ENCODE results near the gene SSR4.

DNA sequence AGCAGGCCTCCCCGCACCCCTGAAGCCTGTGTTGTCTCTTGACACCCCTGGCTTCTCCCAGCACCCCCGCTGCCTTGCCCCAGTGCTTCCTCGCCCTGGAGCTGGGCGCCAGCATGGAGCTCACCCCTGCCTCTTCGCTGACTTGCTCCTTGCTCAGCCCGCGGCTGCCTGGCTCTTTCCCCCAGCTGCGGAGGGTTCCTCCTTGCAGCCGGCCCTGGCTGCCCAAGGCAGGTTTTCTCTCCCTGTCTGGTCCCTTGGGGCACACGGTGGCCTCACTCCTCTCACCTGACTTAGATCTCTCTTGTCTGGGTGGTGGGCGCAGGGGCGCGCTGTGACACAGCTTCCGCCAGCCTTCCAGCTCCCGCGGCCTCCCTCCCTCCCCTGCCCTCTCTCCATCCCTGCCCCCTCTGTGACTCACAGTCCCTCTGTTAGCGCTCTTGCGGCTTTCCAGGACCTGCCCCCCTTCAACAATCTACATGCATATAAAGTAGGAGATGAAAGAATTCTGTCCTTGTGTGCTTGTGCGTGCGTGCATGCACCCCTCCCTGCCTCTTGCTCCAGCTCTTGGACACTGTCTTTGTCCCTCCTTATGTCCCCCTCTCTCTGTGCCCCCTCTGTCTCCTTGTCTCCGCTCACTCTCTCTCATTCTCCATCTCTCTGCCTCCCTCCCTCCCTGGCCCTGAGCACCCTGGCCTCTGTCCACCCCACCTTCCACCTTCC lies 28.2 kb upstream of the SSR4 start:
- TF ChIP-seq CTCF (IDR thresholded peaks at IDR 0.05; ENCODE audit: insufficient read depth, low read length), result no peak
- TF ChIP-seq GABPA (IDR thresholded peaks at IDR 0.05; ENCODE audit: low read depth), result no peak
- no peak for TF ChIP-seq POLR2AphosphoS5 (IDR thresholded peaks at IDR 0.05; ENCODE audit: low read depth)
- TF ChIP-seq, protein P1, sequence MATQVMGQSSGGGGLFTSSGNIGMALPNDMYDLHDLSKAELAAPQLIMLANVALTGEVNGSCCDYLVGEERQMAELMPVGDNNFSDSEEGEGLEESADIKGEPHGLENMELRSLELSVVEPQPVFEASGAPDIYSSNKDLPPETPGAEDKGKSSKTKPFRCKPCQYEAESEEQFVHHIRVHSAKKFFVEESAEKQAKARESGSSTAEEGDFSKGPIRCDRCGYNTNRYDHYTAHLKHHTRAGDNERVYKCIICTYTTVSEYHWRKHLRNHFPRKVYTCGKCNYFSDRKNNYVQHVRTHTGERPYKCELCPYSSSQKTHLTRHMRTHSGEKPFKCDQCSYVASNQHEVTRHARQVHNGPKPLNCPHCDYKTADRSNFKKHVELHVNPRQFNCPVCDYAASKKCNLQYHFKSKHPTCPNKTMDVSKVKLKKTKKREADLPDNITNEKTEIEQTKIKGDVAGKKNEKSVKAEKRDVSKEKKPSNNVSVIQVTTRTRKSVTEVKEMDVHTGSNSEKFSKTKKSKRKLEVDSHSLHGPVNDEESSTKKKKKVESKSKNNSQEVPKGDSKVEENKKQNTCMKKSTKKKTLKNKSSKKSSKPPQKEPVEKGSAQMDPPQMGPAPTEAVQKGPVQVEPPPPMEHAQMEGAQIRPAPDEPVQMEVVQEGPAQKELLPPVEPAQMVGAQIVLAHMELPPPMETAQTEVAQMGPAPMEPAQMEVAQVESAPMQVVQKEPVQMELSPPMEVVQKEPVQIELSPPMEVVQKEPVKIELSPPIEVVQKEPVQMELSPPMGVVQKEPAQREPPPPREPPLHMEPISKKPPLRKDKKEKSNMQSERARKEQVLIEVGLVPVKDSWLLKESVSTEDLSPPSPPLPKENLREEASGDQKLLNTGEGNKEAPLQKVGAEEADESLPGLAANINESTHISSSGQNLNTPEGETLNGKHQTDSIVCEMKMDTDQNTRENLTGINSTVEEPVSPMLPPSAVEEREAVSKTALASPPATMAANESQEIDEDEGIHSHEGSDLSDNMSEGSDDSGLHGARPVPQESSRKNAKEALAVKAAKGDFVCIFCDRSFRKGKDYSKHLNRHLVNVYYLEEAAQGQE (IDR thresholded peaks at IDR 0.05; ENCODE audit: insufficient replicate concordance, low read depth), result no peak
